HepG2 (cell line): ENCODE data around the gene RHOV. TPM values are rescaled to one million over a fixed set of nuclear protein-coding genes. Genes with fewer than 3 reads are reported as not detected.

Source experiments
- BCL3 ChIP-seq: sonication (generic); formaldehyde crosslinking; IDR thresholded peaks from 2 replicates; pipeline ENCODE4 v1.5.1; 2020; ENCODE audit warnings: mild to moderate bottlenecking, missing genetic modification reagents, moderate library complexity
- ETS1 ChIP-seq: sonication (generic); formaldehyde crosslinking; IDR thresholded peaks from 2 replicates; pipeline ENCODE4 v1.4.0; 2020; ENCODE audit warnings: missing genetic modification reagents
- ETV5 ChIP-seq: IDR thresholded peaks from 2 replicates; pipeline ENCODE4 v1.6.1; 2018; ENCODE audit warnings: missing biosample characterization, missing genetic modification reagents, inconsistent platforms, borderline replicate concordance
- FOXP1 ChIP-seq, 2 experiments: fragments of 450-650 bp in 1 of 2; IDR thresholded peaks; 2 replicates each; pipeline ENCODE4 v1.6.1; 2017 to 2018; ENCODE audit warnings: antibody characterized with exemption in 1 of 2
- HNRNPUL1 ChIP-seq: fragments of 200-400 bp; formaldehyde crosslinking; IDR thresholded peaks from 2 replicates; pipeline ENCODE4 v1.6.1; 2017; ENCODE audit warnings: low read depth, mild to moderate bottlenecking, low read length, moderate library complexity
- KLF9 ChIP-seq: IDR thresholded peaks from 2 replicates; pipeline ENCODE4 v1.6.1; 2016; ENCODE audit warnings: low read depth
- MED13 ChIP-seq: sonication (generic); formaldehyde crosslinking; IDR thresholded peaks from 2 replicates; pipeline ENCODE4 v1.5.0; 2020; ENCODE audit warnings: missing genetic modification reagents
- MLXIP ChIP-seq: sonication (generic); formaldehyde crosslinking; IDR thresholded peaks from 2 replicates; pipeline ENCODE4 v1.9.0; 2021; ENCODE audit warnings: missing genetic modification reagents, borderline replicate concordance
- NFRKB ChIP-seq: fragments of 450-650 bp; IDR thresholded peaks from 2 replicates; pipeline ENCODE4 v1.6.1; 2017
- PATZ1 ChIP-seq: sonication (generic); formaldehyde crosslinking; IDR thresholded peaks from 2 replicates; pipeline ENCODE4 v1.4.0; 2020; ENCODE audit warnings: missing genetic modification reagents
- TCF7 ChIP-seq: sonication (generic); IDR thresholded peaks from 2 replicates; pipeline ENCODE4 v1.6.1; 2016; ENCODE audit warnings: antibody characterized with exemption, low read depth
- ZBTB38 ChIP-seq: sonication (generic); formaldehyde crosslinking; IDR thresholded peaks from 2 replicates; pipeline ENCODE4 v1.5.1; 2020; ENCODE audit warnings: mild to moderate bottlenecking, missing genetic modification reagents
- ZFP91 ChIP-seq: sonication (generic); formaldehyde crosslinking; IDR thresholded peaks from 2 replicates; pipeline ENCODE4 v1.9.0; 2022; ENCODE audit warnings: missing genetic modification reagents, mild to moderate bottlenecking, borderline replicate concordance
- ZNF121 ChIP-seq: sonication (generic); formaldehyde crosslinking; IDR thresholded peaks from 2 replicates; pipeline ENCODE4 v1.5.0; 2020; ENCODE audit warnings: mild to moderate bottlenecking, missing genetic modification reagents
- ZNF335 ChIP-seq: sonication (generic); formaldehyde crosslinking; IDR thresholded peaks from 2 replicates; pipeline ENCODE4 v1.4.0; 2020; ENCODE audit warnings: missing genetic modification reagents
- ZNF577 ChIP-seq: sonication (generic); formaldehyde crosslinking; IDR thresholded peaks from 2 replicates; pipeline ENCODE4 v1.4.0; 2020; ENCODE audit warnings: mild to moderate bottlenecking, low read depth, missing genetic modification reagents, borderline replicate concordance
- ZNF616 ChIP-seq: sonication (generic); formaldehyde crosslinking; IDR thresholded peaks from 2 replicates; pipeline ENCODE4 v1.5.0; 2020; ENCODE audit warnings: low read depth, mild to moderate bottlenecking, missing genetic modification reagents
- ZNF678 ChIP-seq: sonication (generic); formaldehyde crosslinking; IDR thresholded peaks from 2 replicates; pipeline ENCODE4 v1.4.0; 2020; ENCODE audit warnings: mild to moderate bottlenecking, missing genetic modification reagents
- ZNF792 ChIP-seq: IDR thresholded peaks from 2 replicates; pipeline ENCODE4 v1.6.1; 2016
- ZNF816 ChIP-seq: sonication (generic); formaldehyde crosslinking; IDR thresholded peaks from 2 replicates; pipeline ENCODE4 v1.8.0; 2022; ENCODE audit warnings: missing genetic modification reagents, mild to moderate bottlenecking, borderline replicate concordance
- ZSCAN30 ChIP-seq: sonication (generic); formaldehyde crosslinking; IDR thresholded peaks from 2 replicates; pipeline ENCODE4 v1.5.0; 2020; ENCODE audit warnings: mild to moderate bottlenecking, missing genetic modification reagents
- polyA plus RNA-seq, 8 experiments: library from polyadenylated mRNA; depleted of rRNA in 3 of 8; stranded (reverse) in 7 of 8; unstranded in 1 of 8; fragments of >200 nt; fragmentation: Illumina TruSeq in 4 of 8; extraction: Trizol in 4 of 8; gene quantifications; 2 replicates each; pipeline versions ENCODE4 v1.2.1 to v1.2.3, GENCODE V29; 2011 to 2016; ENCODE audit warnings: low read depth in 4 of 8, missing spikeins in 1 of 8, mixed read lengths in 1 of 8; ENCODE audit not compliant: insufficient read depth in 1 of 8
- total RNA-seq, 5 experiments: library from RNA; depleted of rRNA; stranded (reverse); fragments of >200 nt; fragmentation: Illumina TruSeq; extraction: Trizol; gene quantifications; 2 replicates each; pipeline ENCODE4 v1.2.3, GENCODE V29; 2016; ENCODE audit warnings: low read depth in 1 of 5

The RHOV gene
- total and polyA plus RNA-seq, 2 of the 13 experiments (the other 11 are each of a cell fraction or from before 2014, with no cell fraction given) = 0.17 to 0.18 TPM

GRCh38 chr15:40847223-40847961 is 26.6 kb downstream of the RHOV start (continued):
- TF ChIP-seq NFRKB = no peak
- TF ChIP-seq ZNF577 (CRISPR knock-in tag) = no peak
- no peak for TF ChIP-seq ZNF616
- TF ChIP-seq ZFP91 (CRISPR knock-in tag) = no peak
- TF ChIP-seq ZNF678 (CRISPR knock-in tag) = no peak
- no peak for TF ChIP-seq ZSCAN30
- TF ChIP-seq ZNF121 = peak; percentile 90
- TF ChIP-seq ETS1 (CRISPR knock-in tag) = no peak
- no peak for TF ChIP-seq KLF9 (CRISPR knock-in tag)
- no peak for TF ChIP-seq HNRNPUL1
- TF ChIP-seq TCF7 = no peak
- no peak for TF ChIP-seq MLXIP (CRISPR knock-in tag)
- no peak for TF ChIP-seq FOXP1 (IDR thresholded peaks at IDR 0.05)
- no peak for TF ChIP-seq FOXP1 (CRISPR knock-in tag; IDR thresholded peaks at IDR 0.05)
- TF ChIP-seq ZNF816 (CRISPR knock-in tag) = no peak
- peak; percentile 58; the same call in 1 of the 2 replicates for TF ChIP-seq PATZ1 (CRISPR knock-in tag)
- TF ChIP-seq ETV5 (CRISPR knock-in tag) = peak; percentile 58; the same call in 1 of the 2 replicates
- TF ChIP-seq ZBTB38 (CRISPR knock-in tag) = no peak
- TF ChIP-seq ZNF792 (CRISPR knock-in tag) = no peak
- TF ChIP-seq ZNF335 (CRISPR knock-in tag) = no peak
- TF ChIP-seq MED13 (CRISPR knock-in tag) = no peak
- TF ChIP-seq BCL3 (CRISPR knock-in tag) = no peak
